NCI-H2227 (cell line): ENCODE results near the gene LRMDA.

Experiments used
- DNase-seq: peaks from one replicate; lab custom pipeline; 2025; ENCODE audit not compliant: unreplicated experiment; lab: John Stamatoyannopoulos, UW

The LRMDA gene

GRCh38 chr10:76088980-76089379 is 657.6 kb downstream of the LRMDA start:
- no peak for DNase-seq

GRCh38 chr10:76089556-76090180 is 658.2 kb downstream of the LRMDA start:
- peak; percentile 37 for DNase-seq

DNA sequence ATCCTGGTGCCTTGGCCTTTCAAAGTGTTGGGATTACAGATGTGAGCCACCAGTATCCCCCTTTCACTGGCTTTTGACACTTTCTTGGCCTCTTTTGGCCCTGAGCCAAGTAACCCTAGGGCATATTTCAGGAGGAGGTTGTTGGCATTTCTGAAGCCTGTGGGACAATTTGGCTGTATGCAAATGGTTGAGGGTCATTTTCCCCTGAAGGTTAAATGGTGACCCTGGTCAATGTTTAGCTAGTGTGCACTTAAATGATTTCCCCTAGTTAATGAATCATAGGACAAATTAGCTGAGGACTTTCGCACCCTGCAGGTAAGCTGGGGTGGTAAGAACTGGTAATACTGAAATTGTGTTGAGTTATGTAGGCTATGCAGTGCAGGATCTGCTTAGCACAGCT is 660.5 kb downstream of the LRMDA start:
- DNase-seq: no peak

GRCh38 chr10:76106611-76107010 is 675.2 kb downstream of the LRMDA start:
- no peak for DNase-seq

DNA sequence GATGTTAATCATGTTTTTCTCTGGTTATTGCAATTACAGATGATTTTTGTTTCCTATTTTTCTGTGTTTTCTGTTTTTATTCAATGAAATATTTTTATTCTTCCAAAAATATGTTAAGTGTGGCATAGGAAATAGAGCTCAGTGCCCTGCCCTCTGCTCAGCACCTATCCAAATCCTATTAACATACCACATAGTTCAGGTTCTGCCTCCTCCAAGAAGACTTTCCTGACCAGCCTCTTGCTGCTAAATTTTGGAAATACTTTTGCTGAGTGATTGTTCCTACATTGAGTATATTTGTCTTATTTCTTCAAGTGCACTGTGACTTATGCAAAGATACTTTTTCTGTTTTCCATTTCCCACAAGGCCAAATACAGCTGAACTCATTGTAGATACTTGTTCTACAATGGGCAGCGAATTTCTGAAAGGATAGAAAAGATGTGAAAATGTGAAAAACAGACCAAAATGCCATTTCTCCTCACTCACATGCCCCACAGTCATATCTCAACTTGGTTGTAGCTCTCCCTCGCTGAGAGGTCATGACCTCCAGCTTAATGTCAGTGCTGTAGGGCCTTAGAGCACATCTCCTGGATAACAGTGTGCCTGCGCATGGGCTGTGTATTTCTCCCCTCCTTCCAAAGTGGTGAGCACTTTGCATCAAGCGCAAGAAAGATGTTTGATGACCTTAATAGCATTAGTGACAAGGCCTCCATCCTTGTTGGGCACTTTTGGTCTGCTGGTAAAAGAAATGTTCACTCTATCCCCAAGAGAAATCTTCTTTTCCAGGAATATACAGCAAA is 677.3 kb downstream of the LRMDA start:
- no peak for DNase-seq

DNA sequence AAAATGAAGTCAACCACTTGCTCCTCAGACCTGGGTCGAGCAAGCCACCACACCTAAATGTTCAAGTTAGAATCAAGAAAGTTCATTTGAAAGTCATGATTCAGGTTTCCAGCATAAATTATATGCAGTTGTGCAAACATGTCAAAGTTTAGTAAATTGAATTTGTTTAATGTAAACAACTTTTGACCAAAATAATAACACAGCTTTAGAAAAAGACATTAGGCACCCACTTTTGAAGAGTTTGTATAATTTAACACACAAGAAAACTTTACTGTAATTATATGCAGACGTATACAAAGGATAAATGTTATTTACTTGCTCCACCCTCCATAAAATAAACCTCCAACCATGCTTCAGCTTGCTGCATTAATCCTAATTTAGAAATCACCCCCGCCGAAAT is 680.0 kb downstream of the LRMDA start:
- no peak for DNase-seq

- DNase-seq: no peak
These were observed 680.8 kb downstream of the LRMDA start for GRCh38 chr10:76111986-76112825.

DNA sequence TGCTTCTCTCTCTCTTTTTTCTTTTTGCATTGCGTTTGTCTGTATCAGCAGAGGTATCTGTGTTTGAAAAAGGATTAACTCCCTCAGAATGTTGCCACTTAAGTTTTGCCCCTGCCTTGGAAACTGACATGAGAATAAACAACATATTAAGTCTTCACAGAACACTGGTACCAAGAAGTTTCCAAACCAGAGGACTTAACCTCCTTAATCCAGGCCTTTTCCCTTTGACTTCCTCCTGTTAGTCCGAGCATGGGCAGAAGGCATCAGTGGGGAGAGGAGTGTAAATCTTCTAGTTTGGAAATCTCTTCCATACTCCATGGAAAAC is 681.4 kb downstream of the LRMDA start:
- DNase-seq: no peak

GRCh38 chr10:76113952-76114351 is 682.5 kb downstream of the LRMDA start:
- no peak for DNase-seq

DNA sequence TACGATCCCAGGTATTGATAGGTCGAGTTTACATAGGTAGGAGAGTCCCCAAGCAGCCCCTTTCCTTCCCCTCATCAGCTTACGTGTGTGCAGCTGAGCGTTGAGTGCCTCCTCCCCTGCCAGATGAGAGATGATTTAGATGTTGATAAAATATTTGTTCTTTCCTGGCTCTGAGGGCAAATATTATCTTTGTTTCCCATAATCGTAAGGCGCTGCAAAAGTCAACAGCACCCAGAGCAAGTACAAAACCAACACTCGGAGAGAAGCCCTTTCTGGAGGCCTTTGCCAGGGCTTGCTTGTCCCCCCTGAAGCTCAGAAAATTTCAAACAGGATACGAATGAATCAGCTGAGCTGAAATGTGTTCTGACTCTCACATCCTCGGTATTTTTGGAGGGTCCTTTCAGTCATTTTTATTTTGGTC is 683.2 kb downstream of the LRMDA start:
- no peak for DNase-seq

GRCh38 chr10:76115131-76115470 is 683.7 kb downstream of the LRMDA start:
- DNase-seq: no peak

DNA sequence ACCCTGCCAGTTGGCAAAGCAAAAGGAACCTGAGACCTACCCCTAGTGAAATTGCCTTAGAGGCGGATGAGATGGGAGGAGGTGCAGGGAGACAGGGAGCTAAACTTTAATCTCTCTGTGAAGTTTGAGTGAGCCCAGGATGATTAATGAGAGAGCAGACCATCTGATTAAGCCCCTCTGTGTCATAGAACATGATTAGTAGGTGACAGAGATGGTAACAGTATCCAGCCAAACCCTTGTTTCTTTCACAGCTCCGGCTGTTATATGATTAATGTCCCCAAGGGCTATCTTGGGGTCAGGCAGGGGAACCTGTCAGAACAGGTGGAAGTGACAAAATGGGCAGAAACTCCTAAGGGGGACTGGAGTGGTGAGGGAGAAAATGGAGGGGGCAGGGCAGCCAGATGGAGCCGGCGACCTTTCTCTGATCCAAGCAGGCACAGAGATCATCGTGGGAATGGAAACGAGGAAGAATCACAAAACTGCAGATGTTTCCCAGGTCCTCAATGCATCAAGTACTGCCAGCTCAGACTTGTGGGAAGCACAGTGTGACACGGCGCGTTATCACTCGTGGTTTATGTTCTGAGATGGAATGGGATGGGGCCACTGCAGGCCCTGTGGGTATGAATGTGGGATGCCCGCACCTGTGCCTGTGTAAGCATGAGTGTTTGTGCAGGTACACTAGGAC is 684.2 kb downstream of the LRMDA start:
- DNase-seq: no peak

DNA sequence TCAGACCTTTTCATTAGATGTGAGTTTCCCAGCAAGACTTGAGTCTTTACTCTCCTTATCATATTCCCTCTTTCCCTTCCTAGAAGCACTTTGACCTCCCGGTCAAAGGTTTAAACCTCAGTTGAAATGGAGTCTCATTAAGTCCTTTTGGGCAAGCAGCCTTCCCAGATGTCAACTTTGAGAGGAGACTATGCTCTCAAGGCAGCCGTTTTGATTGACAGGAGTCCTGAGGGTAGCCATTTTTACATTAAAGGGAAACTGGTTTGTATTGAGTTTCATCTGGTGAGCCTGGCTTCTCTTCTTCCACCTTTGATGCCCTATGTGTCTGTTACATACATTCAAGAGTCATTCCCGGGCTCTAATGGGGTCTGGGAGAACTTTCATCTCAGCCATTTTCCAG is 685.1 kb downstream of the LRMDA start:
- no peak for DNase-seq

DNA sequence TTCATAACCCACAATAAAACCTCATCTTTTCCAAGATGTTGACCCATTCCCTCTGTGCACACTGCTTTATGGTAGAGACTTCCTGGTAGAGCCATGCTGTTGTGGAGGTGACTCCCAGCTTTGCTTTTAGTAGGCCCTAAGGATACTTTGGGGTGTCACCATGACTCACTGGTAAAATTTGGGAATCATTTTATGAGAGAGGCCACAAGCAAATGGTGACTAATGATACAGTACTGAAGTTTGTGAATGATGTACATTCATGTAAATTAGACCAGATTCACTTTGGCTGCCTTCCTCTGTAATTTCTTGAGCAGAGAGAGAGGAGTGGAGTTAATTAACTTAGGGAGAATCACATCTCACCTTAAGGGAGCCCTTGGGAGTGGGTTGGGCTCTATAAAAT is 686.5 kb downstream of the LRMDA start:
- DNase-seq: no peak

GRCh38 chr10:76119036-76119435 is 687.6 kb downstream of the LRMDA start:
- no peak for DNase-seq

GRCh38 chr10:76119515-76119914 is 688.1 kb downstream of the LRMDA start:
- DNase-seq: no peak

GRCh38 chr10:76122056-76122455 is 690.6 kb downstream of the LRMDA start:
- DNase-seq: no peak

- DNase-seq: no peak
These were observed 692.9 kb downstream of the LRMDA start for GRCh38 chr10:76124280-76124679.

GRCh38 chr10:76125900-76126299 is 694.5 kb downstream of the LRMDA start:
- no peak for DNase-seq

- DNase-seq: no peak
These were observed 695.4 kb downstream of the LRMDA start for GRCh38 chr10:76126607-76127527.
